Activated naive CD4-positive, alpha-beta T cell treated with anti-CD3 and anti-CD28 coated beads, Interleukin-2, amount 10 ng/mL, durations not matched to agents 7 days and 5 days (primary cell): ENCODE results near the gene KBTBD13.

Experiments used
- CTCF ChIA-PET: fragments of 350-600 bp; sonication (Branson Sonifier 250); formaldehyde crosslinking; loops from one replicate; lab custom pipeline; 2021; ENCODE audit warnings: antibody characterized with exemption; lab: Charles Lee
- DNase-seq: peaks from one replicate; pipeline ENCODE4 v3.0.0-alpha.2; 2020
- H3K27ac Mint-ChIP-seq: one replicate; pipeline ENCODE4 v1.8.0; 2021; ENCODE audit warnings: mild to moderate bottlenecking, moderate library complexity, mixed read lengths
- H3K27me3 Mint-ChIP-seq: one replicate; pipeline ENCODE4 v1.8.0; 2021; ENCODE audit warnings: mild to moderate bottlenecking, mixed read lengths
- H3K36me3 Mint-ChIP-seq: one replicate; pipeline ENCODE4 v1.8.0; 2021; ENCODE audit warnings: mixed read lengths
- H3K4me1 Mint-ChIP-seq: one replicate; pipeline ENCODE4 v1.8.0; 2021; ENCODE audit warnings: mixed read lengths
- H3K4me3 Mint-ChIP-seq: one replicate; pipeline ENCODE4 v1.8.0; 2021; ENCODE audit warnings: mild to moderate bottlenecking, moderate library complexity, mixed read lengths
- H3K9me3 Mint-ChIP-seq: one replicate; pipeline ENCODE4 v1.8.0; 2021; ENCODE audit warnings: mixed read lengths

The KBTBD13 gene

GRCh38 chr15:65076486-65077290, at the start of gene KBTBD13:
Gene KBTBD13, plus strand, starts transcription at chr15:65076746. Its CDS starts 70 bp downstream, at chr15:65076816.
- H3K4me3 Mint-ChIP-seq: no peak within 1 kb of the TSS
- H3K9me3 Mint-ChIP-seq: peaks cover 1% of the 10 kb centered on the region
- no peak within 1 kb of the TSS for H3K27ac Mint-ChIP-seq
- CTCF ChIA-PET: interaction anchor here (1.2 to 3.6 kb wide), 4 partner anchors 10 to 43 kb away, joined by 3 to 30 read pairs (median 11); no protein-coding TSS in a partner anchor
- peaks cover 7% of the 10 kb centered on the region for H3K4me1 Mint-ChIP-seq
- no peak for DNase-seq
- H3K27me3 Mint-ChIP-seq: peaks cover 50% of the 10 kb centered on the region
- no peaks in the 10 kb centered on the region for H3K36me3 Mint-ChIP-seq

- no peak overlapping the region for H3K27ac Mint-ChIP-seq
- peaks cover 17% of the 10 kb centered on the region for H3K4me1 Mint-ChIP-seq
- CTCF ChIA-PET: interaction anchor here (0.7 kb wide), 1 partner anchor 358 kb away, joined by 3 read pairs; no protein-coding TSS in a partner anchor
- H3K36me3 Mint-ChIP-seq: peaks cover 21% of the 10 kb centered on the region
- no peak for DNase-seq
- H3K9me3 Mint-ChIP-seq: no peaks in the 10 kb centered on the region
- peaks cover 13% of the 10 kb centered on the region for H3K27me3 Mint-ChIP-seq
- no peak overlapping the region for H3K4me3 Mint-ChIP-seq
These were observed 49.8 kb upstream of the KBTBD13 start for GRCh38 chr15:65026756-65027155.

GRCh38 chr15:65027593-65027992, 49.0 kb upstream of the KBTBD13 start:
- Mint-ChIP-seq H3K36me3 (peaks cover 21% of the 10 kb centered on the region), H3K4me1 (peaks cover 19% of the 10 kb centered on the region), H3K27ac (no peak overlapping the region), H3K9me3 (no peaks in the 10 kb centered on the region), H3K4me3 (peak overlapping the region; percentile 87), H3K27me3 (peaks cover 18% of the 10 kb centered on the region)
- no peak for DNase-seq
- CTCF ChIA-PET: interaction anchor here (0.7 kb wide), 1 partner anchor 357 kb away, joined by 3 read pairs; no protein-coding TSS in a partner anchor

GRCh38 chr15:65028338-65028737, 48.2 kb upstream of the KBTBD13 start:
- H3K27me3 Mint-ChIP-seq: peaks cover 23% of the 10 kb centered on the region
- H3K27ac Mint-ChIP-seq: peak overlapping the region; percentile 79
- no peaks in the 10 kb centered on the region for H3K9me3 Mint-ChIP-seq
- CTCF ChIA-PET: no interaction called here
- peaks cover 22% of the 10 kb centered on the region for H3K4me1 Mint-ChIP-seq
- peaks cover 19% of the 10 kb centered on the region for H3K36me3 Mint-ChIP-seq
- peak overlapping the region; percentile 87 for H3K4me3 Mint-ChIP-seq
- DNase-seq: peak; percentile 37

- H3K27ac Mint-ChIP-seq: peak within 1 kb of the TSS; percentile 79
- no peaks in the 10 kb centered on the region for H3K9me3 Mint-ChIP-seq
- H3K4me1 Mint-ChIP-seq: peaks cover 26% of the 10 kb centered on the region
- peaks cover 24% of the 10 kb centered on the region for H3K27me3 Mint-ChIP-seq
- peak within 1 kb of the TSS; percentile 87 for H3K4me3 Mint-ChIP-seq
- CTCF ChIA-PET: no interaction called here
- DNase-seq: peak; percentile 96
- peaks cover 18% of the 10 kb centered on the region for H3K36me3 Mint-ChIP-seq
These were observed 47.4 kb upstream of the KBTBD13 start, which contains the start of gene MTFMT for GRCh38 chr15:65028921-65029735. Gene MTFMT, minus strand, starts transcription at chr15:65029639. Its CDS starts 26 bp downstream, at chr15:65029613.

GRCh38 chr15:65029736-65030208, 46.8 kb upstream of the KBTBD13 start:
- CTCF ChIA-PET: interaction anchor here (1.9 kb wide), 1 partner anchor 49 kb away, joined by 4 read pairs; no protein-coding TSS in a partner anchor
- Mint-ChIP-seq H3K27ac (peak overlapping the region; percentile 68), H3K4me1 (peaks cover 26% of the 10 kb centered on the region), H3K4me3 (peak overlapping the region; percentile 87), H3K27me3 (peaks cover 24% of the 10 kb centered on the region), H3K36me3 (peaks cover 14% of the 10 kb centered on the region), H3K9me3 (no peaks in the 10 kb centered on the region)
- DNase-seq: no peak

- CTCF ChIA-PET: interaction anchor here (0.6 to 3.0 kb wide), 15 partner anchors 10 to 455 kb away, joined by 3 to 18 read pairs (median 7); no protein-coding TSS in a partner anchor
- H3K4me3 Mint-ChIP-seq: no peak overlapping the region
- peak; percentile 59 for DNase-seq
- no peak overlapping the region for H3K27ac Mint-ChIP-seq
- H3K27me3 Mint-ChIP-seq: peaks cover 24% of the 10 kb centered on the region
- H3K4me1 Mint-ChIP-seq: peaks cover 21% of the 10 kb centered on the region
- H3K9me3 Mint-ChIP-seq: no peaks in the 10 kb centered on the region
- H3K36me3 Mint-ChIP-seq: no peaks in the 10 kb centered on the region
These were observed 43.6 kb upstream of the KBTBD13 start for GRCh38 chr15:65032801-65033537.

GRCh38 chr15:65033659-65034269, 42.8 kb upstream of the KBTBD13 start:
- DNase-seq: peak; percentile 57
- Mint-ChIP-seq H3K4me3 (no peak overlapping the region), H3K4me1 (peaks cover 15% of the 10 kb centered on the region), H3K27me3 (peaks cover 24% of the 10 kb centered on the region), H3K27ac (no peak overlapping the region), H3K36me3 (no peaks in the 10 kb centered on the region), H3K9me3 (no peaks in the 10 kb centered on the region)
- CTCF ChIA-PET: interaction anchor here (0.6 to 3.0 kb wide), 21 partner anchors 10 to 454 kb away, joined by 3 to 18 read pairs (median 3); no protein-coding TSS in a partner anchor

GRCh38 chr15:65034719-65035118, 41.8 kb upstream of the KBTBD13 start:
- Mint-ChIP-seq H3K27ac (no peak overlapping the region), H3K9me3 (no peaks in the 10 kb centered on the region), H3K4me1 (peaks cover 15% of the 10 kb centered on the region), H3K4me3 (no peak overlapping the region), H3K27me3 (peaks cover 24% of the 10 kb centered on the region), H3K36me3 (no peaks in the 10 kb centered on the region)
- CTCF ChIA-PET: interaction anchor here (0.7 to 2.0 kb wide), 6 partner anchors 9 to 350 kb away, joined by 3 to 14 read pairs (median 6); no protein-coding TSS in a partner anchor
- no peak for DNase-seq

GRCh38 chr15:65037309-65037708, 39.2 kb upstream of the KBTBD13 start:
- H3K9me3 Mint-ChIP-seq: no peaks in the 10 kb centered on the region
- no peak overlapping the region for H3K4me3 Mint-ChIP-seq
- no peak overlapping the region for H3K27ac Mint-ChIP-seq
- H3K36me3 Mint-ChIP-seq: no peaks in the 10 kb centered on the region
- no peak for DNase-seq
- peaks cover 9% of the 10 kb centered on the region for H3K4me1 Mint-ChIP-seq
- CTCF ChIA-PET: no interaction called here
- H3K27me3 Mint-ChIP-seq: peaks cover 9% of the 10 kb centered on the region

- CTCF ChIA-PET: interaction anchor here (2.3 kb wide), 1 partner anchor 12 kb away, joined by 6 read pairs; no protein-coding TSS in a partner anchor
- no peaks in the 10 kb centered on the region for H3K9me3 Mint-ChIP-seq
- H3K4me3 Mint-ChIP-seq: no peak overlapping the region
- peaks cover 3% of the 10 kb centered on the region for H3K4me1 Mint-ChIP-seq
- H3K27ac Mint-ChIP-seq: no peak overlapping the region
- peaks cover 7% of the 10 kb centered on the region for H3K27me3 Mint-ChIP-seq
- DNase-seq: no peak
- H3K36me3 Mint-ChIP-seq: no peaks in the 10 kb centered on the region
These were observed 38.1 kb upstream of the KBTBD13 start for GRCh38 chr15:65038428-65038827.

- Mint-ChIP-seq H3K27me3 (peaks cover 7% of the 10 kb centered on the region), H3K4me1 (peaks cover under 1% of the 10 kb centered on the region), H3K36me3 (no peaks in the 10 kb centered on the region), H3K9me3 (no peaks in the 10 kb centered on the region), H3K4me3 (no peak overlapping the region), H3K27ac (no peak overlapping the region)
- CTCF ChIA-PET: interaction anchor here (2.3 kb wide), 1 partner anchor 12 kb away, joined by 6 read pairs; no protein-coding TSS in a partner anchor
- no peak for DNase-seq
These were observed 37.7 kb upstream of the KBTBD13 start for GRCh38 chr15:65038836-65039235.

- Mint-ChIP-seq H3K9me3 (no peaks in the 10 kb centered on the region), H3K27me3 (peaks cover 14% of the 10 kb centered on the region), H3K27ac (no peak overlapping the region), H3K36me3 (no peaks in the 10 kb centered on the region), H3K4me3 (no peak overlapping the region), H3K4me1 (no peaks in the 10 kb centered on the region)
- CTCF ChIA-PET: no interaction called here
- no peak for DNase-seq
These were observed 36.1 kb upstream of the KBTBD13 start for GRCh38 chr15:65040461-65040860.
